Activated CD4-positive, alpha-beta T cell treated with anti-CD3 and anti-CD28 coated beads, Interleukin-2, Interleukin-6, amounts not matched to agents 100 ng/mL and 50 ng/mL, durations not matched to agents 16 hours and 8 hours (primary cell): ENCODE results near the gene ULK4.

Experiments
- DNase-seq: peaks from one replicate; pipeline ENCODE4 v3.0.0-alpha.2; 2020

Gene ULK4

DNA sequence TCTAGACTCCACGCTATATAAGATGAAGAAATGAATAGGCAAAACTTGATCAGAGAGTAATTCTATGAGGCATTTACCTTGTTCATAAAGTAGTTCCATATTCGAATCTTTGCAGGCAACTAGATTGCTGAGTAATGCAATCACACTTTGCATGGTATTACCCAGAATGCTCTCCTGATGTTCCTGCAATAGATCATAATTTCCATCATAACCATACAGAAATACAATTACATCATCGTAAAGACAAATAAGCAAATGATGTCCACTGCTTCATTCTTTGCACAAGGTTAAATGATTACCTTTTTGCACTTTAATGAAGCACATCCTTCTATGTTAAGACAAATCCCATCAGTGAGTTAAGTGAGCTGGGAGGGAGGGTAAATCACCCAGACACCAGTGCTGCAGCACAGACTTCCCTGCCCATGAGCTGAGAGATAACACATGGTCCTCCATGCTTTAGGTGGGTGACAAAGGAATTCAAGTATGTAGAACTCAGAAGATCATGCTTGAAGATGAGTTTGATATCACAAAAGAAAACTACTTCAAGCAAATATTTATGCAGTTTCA lies 395.9 kb downstream of the ULK4 start:
- DNase-seq: no peak

DNA sequence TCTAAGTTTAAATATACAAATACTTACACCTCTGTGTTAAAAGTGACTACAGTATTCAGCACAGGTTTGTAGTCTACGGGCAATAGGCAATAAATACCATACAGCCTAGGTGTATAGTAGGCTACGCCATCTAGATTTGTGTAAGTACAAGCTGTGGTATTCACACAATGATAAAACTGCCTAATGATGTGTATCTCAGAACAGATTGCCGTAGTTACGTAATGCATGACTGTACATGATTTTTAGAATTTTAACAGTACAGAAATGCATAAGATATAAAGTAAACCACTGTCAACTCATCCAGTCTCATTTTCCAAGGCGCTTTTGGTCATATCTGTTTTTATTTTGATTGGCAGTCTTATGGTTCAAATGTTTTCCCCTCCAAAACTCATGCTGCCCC lies 396.9 kb downstream of the ULK4 start:
- no peak for DNase-seq

DNA sequence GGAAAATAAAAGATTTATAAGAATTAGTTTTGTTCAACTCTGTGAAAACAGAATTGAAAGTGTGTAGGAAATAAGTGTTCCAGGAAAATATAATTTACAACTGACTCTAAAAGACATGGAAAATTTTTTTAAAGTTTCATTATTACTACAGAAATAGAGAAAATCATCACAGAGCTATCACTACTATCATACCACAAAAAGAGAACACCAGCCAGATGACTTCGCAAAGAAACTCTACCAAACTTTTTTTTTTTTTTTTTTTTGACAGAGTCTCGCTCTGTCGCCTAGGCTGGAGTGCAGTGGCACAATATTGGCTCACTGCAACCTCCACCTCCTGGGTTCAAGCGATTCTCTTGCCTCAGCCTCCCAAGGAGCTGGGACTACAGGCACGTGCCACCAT lies 405.7 kb downstream of the ULK4 start:
- DNase-seq: peak; percentile 1

DNA sequence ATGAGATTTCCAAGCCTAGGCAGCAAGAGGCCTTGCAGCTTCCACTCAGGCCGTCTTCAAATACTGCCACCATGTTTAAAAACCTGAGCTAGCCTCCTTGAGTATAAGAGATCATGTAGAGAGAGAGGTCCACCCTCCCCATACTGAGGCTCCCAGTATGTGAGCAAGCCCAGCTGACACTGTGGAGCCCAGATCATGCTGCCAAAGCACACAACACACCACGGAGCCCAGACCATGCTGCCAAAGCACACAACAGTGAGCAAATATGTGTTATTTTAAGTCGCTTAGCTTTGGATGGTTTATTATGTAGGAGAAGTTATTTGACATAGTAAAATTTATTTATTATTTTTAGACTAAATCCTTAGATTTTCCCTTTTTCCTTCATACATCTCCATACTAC lies 428.9 kb downstream of the ULK4 start:
- DNase-seq: no peak

DNA sequence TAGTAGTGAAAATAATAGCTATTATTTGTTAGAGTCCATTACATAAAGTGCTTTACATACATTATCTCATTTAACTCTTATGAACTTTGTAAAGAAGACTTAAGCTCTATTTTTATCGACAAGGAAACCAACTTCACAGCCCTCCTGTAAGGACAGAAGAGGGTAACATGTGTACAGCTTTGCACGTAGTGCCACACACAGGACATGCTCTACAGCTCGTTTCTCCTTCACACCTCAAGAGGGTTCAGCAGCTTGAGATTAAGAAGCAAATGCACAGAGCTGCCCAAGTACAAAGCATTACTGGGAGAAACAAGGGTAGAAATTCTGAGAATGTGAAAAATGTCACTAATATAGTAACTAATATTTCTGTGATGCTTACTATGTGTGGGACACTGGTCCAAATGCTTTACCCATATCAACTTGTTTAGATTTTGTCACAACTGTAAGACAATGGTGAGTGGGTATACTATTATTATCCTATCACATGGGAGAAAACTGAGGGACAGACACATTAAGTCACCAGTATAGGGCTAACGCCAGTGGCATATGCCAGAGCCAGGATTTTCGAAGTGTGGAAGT lies 434.8 kb downstream of the ULK4 start:
- no peak for DNase-seq

DNA sequence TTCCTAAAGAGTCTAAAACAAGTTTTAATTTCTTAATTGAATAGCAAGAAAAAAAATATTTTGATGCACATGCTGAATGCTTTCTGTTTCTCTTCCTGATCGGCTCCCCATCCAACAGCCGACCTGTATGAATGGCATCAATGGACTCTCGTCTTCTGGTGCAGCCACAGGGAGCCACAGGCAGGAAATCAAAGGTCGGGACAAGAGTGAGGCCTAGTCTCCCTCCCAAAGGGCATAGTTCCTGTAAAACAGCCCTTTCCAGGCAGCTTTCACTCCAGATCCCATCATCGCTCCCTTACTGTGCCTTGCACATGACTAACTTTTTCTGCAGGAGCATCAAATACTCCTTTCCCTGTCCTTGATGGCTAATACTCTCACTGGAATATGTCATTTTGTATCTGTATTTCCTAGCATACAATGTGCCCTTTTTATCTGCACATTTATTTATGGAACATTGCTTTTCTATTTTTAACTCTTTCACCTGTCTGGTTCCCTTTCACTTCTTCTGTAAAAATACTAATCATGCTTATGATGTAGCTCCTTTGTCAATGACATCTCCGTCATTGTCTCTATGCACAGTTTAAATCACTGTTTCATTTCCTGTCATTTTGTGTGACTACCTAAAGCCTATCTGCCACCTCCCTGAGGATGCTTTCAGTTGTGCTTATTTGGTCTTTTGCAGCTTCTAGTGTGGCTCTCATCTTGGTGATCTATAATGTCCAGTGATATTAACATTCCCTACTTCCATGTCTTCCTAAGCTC lies 436.4 kb downstream of the ULK4 start:
- no peak for DNase-seq

DNA sequence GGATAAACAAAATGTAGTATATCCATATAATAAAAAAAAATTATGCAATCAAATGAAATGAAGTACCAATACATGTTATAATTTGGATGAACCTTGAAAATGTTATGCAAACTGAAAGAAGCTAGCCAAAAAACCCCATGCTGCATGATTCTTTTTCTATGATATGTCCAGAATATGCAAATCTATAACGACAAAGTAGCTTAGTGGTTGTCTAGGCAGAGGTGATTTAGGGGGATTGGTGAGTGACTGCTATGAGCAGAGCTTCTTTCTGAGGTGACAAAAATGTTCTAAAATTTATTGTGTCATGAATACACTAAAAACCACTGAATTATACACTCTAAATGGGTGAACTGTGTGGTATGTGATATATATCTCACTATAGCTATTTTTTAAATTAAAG lies 438.0 kb downstream of the ULK4 start:
- no peak for DNase-seq

DNA sequence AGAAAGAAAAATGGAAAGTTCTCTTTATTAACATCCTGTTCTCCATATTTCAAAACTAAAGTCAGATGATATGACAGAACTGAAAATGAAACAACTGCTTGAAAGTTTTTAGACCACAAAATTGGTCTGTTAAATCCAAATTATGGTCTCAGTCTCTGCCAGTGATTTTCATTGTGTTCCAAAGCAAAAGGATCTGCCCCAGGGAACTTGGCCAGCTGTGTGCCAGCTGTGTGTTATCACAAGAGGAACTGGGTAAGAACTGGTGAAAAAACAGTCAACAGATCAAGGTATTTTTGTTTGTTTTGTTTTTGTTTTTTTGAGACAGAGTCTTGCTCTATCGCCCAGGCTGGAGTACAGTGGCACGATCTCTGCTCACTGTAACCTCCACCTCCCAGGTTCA lies 439.3 kb downstream of the ULK4 start:
- DNase-seq: peak; percentile 9

DNA sequence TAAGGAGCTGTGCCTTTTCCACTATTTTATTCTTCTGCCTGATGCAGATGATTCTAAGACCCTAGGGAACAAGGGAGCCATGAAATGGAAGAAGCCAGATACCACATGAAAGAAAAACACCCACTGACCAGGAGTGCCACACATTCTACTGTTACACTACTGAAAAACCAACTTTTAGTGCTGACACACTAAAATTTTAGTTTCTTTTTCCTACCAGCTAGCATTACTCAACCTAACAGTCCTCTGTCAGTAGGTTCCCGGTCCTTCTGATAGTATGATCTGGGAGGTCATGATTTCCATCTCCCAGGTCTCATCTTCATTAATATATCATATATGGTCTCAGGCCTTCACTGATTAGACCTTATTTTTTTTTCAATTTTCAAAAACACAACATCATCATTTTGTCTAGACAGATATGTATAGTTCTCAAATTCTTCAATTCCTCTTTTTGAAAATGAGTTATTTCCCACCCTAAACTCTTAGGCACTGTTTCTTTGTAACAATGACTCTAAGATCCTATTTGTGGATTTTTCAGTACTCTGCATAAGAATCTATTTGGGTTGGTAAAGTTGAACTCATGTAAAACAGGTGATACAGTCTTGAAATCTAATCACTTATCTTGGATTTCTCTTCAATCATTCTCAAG lies 440.8 kb downstream of the ULK4 start:
- peak; percentile 14 for DNase-seq

DNA sequence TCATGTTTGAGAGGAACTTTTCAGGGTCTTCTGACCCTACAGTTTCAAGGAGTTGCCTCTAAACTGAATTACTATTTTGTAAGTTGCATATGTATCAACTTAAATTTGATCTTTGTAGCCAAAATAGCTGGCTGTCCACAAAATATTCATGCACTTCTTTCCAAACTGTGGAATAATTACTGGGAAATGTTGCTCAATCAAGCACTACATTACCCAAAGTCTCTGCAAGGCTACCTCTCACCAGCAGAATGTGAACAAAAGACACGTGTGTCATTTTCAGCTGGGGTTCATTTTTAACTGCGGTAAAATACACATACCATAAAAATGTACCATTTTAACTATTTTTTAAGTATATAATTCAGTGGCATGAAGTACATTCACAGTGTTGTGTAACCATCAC lies 442.2 kb downstream of the ULK4 start:
- DNase-seq: no peak

DNA sequence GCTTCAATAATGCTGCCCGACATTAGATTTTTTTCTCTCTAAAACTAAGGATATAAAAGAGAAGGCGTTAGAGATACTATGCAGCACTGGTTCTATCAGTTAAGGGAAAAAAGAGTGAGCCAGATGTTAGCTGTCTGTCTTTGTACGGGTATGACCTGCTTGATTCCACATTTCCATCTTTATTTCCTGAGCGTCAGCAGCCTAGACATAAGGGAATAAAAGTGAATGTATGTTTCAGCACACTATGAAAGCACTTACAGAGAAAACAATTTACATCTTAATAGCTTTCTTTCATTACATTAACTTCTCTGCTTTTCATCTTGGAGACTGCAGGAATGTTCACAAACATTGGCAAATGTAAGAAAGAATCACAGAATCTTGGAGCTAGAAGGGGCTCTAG lies 443.3 kb downstream of the ULK4 start:
- DNase-seq: no peak

DNA sequence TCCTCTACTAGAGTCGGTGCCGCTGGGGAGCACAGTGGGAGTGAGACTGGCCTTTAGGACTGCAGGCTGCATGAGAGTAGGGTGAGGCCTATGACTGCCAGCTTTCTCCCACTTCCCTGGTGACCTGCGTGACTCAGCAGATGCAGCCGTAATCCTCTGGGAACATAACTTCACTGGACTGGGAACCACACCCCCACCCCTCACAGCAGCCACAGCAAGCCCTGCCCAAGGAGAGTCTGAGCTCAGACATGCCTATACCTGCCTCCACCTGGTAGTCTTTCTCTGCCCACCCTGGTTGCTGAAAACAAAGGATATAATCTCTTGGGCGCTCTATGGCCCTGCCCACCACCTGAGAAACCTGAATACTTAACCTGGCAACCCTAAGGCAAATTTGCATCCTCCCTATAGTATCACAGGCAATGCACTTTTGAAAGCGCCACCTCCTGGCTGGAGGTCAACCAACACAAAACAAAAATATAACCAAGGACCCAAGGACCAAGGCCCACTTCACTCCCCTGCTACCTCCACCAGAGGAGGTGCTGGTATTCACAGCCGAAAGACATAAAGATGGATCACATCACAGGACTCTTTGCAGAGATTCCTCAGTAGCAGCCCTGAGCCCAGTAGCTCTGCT lies 453.7 kb downstream of the ULK4 start:
- DNase-seq: no peak

DNA sequence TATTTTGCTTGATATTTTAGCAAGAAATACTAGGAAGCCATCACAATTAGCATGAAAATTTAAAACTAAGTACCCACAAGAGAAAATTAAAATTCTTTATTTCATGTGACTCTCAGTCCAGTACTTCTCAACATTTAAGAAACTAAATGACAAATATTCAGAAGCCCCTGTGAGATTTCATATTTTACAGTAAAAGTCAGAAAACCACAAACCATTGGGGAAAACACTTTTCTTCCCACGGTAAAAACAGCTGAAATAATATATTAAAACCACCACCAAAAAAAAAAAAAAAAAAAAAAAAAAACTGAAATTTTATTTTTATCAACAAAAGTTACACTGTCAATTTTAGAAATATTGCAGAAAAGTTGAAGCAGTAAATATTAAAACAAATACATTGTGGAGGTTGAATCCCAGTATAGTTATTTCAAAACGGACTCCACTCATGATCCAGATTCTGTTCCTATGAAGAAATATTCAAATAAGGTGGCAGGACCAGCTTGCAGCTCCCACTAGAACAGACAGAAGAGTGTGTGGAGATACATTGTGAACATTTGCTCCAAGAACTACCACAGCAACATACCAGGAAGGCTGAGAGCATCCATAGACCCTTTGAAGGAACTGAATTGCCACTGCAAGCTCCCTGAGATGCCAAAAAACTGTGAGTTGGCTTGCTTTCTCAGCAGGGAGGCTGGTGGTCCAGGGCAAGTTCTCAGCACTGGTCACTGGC lies 454.4 kb downstream of the ULK4 start:
- DNase-seq: no peak

DNA sequence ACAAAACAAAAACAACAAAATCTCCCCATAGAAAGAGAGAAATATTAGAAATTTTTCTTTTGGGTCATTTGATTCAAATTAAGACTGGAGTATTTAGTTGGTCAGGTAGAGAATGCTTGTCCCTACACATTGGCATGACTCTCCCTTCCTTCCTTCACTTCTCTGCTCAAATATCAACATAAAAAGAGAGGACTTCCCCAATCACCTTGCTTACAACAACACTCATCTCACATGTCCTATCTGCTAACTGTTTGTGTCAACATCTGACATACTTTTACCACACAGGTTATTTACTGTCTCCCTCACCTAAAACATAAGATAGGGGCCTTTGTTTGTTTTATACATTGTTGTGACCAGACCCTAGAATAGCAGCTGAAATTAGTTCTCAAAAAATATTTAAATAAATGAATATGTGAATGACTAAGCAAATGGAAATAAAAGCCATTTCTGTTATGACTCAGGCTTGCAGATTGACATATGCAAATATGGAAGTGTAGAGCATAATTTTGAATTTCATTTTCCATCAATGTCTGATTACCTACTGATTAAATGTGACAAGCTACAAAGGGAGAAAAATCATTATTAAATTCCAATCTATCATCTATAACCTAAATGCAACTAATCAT lies 457.8 kb downstream of the ULK4 start:
- no peak for DNase-seq

DNA sequence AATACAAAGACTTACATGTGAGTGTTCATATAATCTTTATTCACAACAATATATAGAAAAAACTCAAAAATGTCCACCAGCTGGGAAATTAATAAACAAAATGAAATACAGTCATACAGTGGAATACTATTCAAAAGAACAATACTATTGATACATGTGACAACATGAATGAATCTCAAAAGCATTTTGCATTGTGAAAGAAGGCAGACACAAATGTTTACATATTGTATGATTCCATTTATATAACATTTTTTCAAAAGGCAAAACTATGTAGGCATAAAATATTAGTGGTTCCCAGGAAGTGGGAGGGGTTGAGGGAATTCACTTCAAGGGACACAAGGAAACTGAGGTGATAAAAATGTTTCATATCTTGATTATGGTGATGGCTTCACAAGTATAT lies 459.4 kb downstream of the ULK4 start:
- DNase-seq: no peak

DNA sequence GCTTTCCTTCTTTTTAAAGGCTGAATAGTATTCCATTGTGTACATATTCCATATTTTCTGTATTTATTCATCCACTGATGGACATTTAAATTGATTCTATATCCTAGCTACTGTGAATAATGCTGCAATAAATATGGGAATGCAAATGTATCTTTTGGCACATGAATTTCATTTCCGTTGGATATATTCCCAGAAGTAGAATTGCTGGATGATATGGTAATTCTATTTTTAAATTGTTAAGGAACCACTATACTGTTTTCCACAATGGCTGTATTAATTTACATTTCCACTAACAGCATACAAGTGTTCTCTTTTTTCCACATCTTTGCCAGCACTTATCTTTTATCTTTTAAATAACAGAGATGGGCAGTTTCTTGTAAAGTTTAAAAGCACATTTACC lies 459.9 kb downstream of the ULK4 start:
- no peak for DNase-seq

DNA sequence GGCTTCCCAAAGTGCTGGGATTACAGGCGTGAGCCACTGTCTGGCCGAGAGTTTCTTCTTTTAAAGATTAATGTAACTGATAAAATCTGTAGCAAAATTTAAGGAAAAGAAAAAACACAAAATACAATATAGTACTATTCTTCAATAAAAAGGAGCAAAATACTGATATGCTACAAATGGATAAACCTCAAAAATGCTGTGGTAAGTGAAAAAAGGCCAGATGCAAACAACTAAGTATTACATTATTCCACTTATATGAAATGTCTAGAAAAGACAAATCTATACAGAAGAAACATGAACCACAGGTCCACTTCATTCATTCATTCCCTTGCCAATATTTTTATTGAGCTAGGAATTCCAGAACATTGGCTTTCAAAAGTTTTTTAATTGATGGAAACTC lies 463.1 kb downstream of the ULK4 start:
- DNase-seq: no peak

DNA sequence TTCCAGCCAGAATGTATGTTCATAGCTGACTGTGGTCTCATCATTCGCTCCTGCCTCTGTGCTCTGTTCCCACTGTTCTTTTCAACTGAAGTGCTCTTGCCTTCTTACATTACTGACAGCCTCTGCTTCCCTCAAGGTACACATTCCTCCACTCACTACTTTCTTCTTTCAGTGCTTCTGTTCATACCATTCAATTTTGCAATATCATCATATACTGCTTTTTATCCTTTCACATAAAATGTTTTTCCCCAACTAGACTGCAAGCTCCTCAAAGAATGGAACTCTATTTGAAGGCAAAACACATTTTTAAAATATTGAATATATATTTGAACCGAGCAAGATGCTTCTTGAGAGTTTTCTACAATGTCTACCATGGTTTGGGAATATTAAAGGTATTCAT lies 471.5 kb downstream of the ULK4 start:
- no peak for DNase-seq

DNA sequence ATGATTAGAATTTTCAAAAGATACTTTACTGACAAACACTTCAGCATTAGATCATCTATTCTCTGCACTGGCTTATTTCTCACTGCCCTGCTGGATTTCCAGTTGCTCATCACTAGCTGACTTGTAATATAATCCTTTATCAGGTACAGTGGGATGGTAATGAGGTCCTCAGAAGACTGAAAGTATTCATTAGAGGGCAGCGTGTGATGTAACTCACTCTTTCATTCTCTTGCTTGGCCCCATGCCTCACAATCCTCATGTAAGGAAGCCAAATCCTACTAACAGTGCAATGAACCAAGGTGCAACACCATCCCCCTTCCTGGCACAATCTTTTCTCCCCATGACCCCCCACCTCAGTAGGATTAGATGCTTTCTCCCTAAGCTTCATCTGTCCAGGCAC lies 472.7 kb downstream of the ULK4 start:
- DNase-seq: no peak

DNA sequence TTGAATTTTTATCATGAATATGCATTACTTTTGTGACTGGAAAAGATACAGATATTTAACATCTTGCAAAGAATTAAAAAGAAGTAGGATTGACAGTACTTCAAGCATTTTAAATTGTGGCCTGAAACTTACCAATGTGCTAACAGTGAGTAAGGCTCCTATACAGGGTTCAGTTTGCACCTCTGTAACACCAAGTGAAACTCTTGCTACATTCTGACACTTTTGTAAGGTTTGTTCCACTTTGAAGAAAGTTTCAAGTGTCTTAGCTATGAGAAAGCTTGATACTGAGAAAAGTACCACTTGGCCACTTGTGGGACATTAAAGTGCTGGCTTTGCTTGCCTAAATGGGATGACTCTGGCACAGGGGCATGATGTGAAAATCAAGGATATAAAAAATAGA lies 473.4 kb downstream of the ULK4 start:
- DNase-seq: no peak

DNA sequence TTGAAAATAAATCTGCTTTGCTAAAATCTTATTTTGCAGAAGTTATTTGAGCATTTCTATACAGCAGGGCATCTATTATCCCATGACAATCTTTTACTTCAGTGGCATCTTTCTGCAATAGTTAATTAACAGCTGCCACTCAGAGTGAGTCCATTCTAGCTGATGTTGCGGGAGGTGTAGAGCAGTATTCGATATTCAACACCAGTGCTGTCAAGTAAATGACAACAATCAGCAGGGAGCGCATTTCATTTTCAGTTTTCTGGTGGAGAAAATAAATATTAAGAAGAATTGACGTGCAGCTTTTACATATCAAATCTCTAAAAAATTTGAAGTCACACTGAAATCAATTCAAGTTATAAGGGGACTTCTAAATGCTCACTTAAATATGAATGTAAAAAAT lies 476.4 kb downstream of the ULK4 start:
- no peak for DNase-seq

DNA sequence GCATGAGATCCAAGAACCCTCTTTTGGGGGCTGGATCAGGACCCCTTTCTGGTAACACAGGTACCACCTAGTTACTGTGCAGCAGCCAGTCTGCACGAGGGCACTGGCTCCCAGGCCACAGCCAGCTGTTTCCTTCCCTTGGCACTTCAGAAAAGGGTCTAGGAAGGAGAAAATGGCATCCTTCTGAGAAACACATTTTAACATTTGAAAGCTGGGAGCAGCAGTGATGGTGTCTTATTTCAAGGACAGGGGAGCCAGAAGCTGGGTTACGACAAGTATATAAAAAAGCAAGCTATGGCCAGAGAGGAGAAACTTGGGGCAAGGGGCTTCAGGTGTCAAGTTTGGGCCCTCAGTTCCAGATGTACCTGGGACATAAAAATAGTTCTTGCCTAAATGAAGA lies 479.8 kb downstream of the ULK4 start:
- DNase-seq: no peak

DNA sequence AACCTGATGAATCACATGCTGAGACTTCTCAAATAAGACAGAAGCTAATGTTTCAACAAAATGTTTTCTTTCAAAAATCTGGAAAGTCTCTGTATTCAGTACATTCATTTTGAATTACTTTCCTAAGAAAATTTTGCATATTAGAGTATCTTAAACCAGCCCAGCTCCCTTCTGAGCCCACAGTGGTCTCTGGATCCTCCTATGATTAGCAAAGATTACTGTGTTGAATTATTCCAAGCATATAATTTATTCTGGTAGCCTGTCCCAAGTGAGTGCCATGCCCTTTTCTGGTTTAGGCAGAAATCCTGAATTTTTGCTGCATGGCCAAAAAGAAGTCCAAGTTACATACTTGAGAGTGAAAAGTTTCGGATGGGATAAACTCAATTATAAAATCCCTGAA lies 483.6 kb downstream of the ULK4 start:
- no peak for DNase-seq
